Lower leg skin (tissue), 3 donors: ENCODE measurements around the gene PDGFD.

Experiments
- POLR2A ChIP-seq, 2 donors: fragments of 450-650 bp; IDR thresholded peaks; one replicate each; pipeline ENCODE4 v1.6.1; 2016 to 2017; ENCODE audit warnings: antibody characterized with exemption in 2 of 2, mild to moderate bottlenecking in 1 of 2, moderate library complexity in 1 of 2
- TF ChIP-seq, protein P1 (sequence below), 3 donors: fragments of 450-650 bp; IDR thresholded peaks; one replicate each; pipeline ENCODE4 v1.5.1; 2016; ENCODE audit warnings: antibody characterized with exemption in 3 of 3, mild to moderate bottlenecking in 3 of 3, moderate library complexity in 2 of 3

DNA sequence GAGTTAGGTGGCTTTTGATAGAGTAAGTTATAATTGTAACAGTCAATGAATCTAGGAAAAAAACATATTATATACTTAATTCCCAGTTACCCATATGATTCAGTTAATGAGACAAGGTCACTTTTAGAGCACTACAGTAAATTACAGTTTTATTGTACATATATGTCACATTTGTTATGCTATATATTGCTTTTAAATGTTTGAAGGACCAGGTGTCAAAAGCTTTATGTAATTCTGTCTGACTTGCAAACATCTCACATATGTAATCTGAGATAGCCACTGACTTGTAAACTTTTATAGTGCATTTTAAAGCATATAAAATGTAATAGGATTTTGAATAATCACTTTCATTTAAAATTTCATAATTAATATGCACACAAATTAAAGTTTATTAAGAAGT lies 36.7 kb upstream of the PDGFD start:
- TF ChIP-seq, protein P1, sequence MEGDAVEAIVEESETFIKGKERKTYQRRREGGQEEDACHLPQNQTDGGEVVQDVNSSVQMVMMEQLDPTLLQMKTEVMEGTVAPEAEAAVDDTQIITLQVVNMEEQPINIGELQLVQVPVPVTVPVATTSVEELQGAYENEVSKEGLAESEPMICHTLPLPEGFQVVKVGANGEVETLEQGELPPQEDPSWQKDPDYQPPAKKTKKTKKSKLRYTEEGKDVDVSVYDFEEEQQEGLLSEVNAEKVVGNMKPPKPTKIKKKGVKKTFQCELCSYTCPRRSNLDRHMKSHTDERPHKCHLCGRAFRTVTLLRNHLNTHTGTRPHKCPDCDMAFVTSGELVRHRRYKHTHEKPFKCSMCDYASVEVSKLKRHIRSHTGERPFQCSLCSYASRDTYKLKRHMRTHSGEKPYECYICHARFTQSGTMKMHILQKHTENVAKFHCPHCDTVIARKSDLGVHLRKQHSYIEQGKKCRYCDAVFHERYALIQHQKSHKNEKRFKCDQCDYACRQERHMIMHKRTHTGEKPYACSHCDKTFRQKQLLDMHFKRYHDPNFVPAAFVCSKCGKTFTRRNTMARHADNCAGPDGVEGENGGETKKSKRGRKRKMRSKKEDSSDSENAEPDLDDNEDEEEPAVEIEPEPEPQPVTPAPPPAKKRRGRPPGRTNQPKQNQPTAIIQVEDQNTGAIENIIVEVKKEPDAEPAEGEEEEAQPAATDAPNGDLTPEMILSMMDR (IDR thresholded peaks at IDR 0.05), result no peak
- no peak for TF ChIP-seq POLR2A (IDR thresholded peaks at IDR 0.05)
